Retinal pigment epithelial cell (primary cell): ENCODE results near the gene SIPA1L3.

Source experiments
- DNase-seq: peaks from one replicate; pipeline ENCODE4 v3.0.0-alpha.2; 2010; ENCODE audit warnings: low read depth
- H3K4me3 ChIP-seq: 2 replicates; pipeline ENCODE4 v1.5.1; 2011; ENCODE audit warnings: mild to moderate bottlenecking, low read length, control low read depth, moderate library complexity
- CTCF ChIP-seq: conservative IDR thresholded peaks from 2 replicates; pipeline ENCODE4 v1.5.1; 2011; ENCODE audit warnings: low read depth, low read length, control low read depth, inconsistent platforms

The SIPA1L3 gene

GRCh38 chr19:38072776-38073750 is 166.1 kb downstream of the SIPA1L3 start:
- no peak for TF ChIP-seq CTCF
- DNase-seq: no peak

GRCh38 chr19:38073841-38074685 is 167.1 kb downstream of the SIPA1L3 start:
- TF ChIP-seq CTCF: peak; percentile 47
- no peak overlapping the region for H3K4me3 ChIP-seq
- no peak for DNase-seq

More at GRCh38 chr19:38072776-38073750, 166.1 kb downstream of the SIPA1L3 start:
- H3K4me3 ChIP-seq: no peak overlapping the region

GRCh38 chr19:38076337-38076736 is 169.3 kb downstream of the SIPA1L3 start:
- no peak for DNase-seq
- no peak overlapping the region for H3K4me3 ChIP-seq
- TF ChIP-seq CTCF: no peak

- H3K4me3 ChIP-seq: no peak overlapping the region
- DNase-seq: no peak
- no peak for TF ChIP-seq CTCF
Observed at GRCh38 chr19:38078302-38078930, 171.4 kb downstream of the SIPA1L3 start.

- no peak for TF ChIP-seq CTCF
- no peak overlapping the region for H3K4me3 ChIP-seq
- peak; percentile 16 for DNase-seq
Observed at GRCh38 chr19:38079926-38080380, 172.9 kb downstream of the SIPA1L3 start.

GRCh38 chr19:38081547-38082255 is 174.7 kb downstream of the SIPA1L3 start:
- no peak for TF ChIP-seq CTCF
- DNase-seq: no peak
- H3K4me3 ChIP-seq: no peak overlapping the region
